ENCODE measurements around the gene DLGAP4. TPM values are rescaled to one million over a fixed set of nuclear protein-coding genes. Genes with fewer than 3 reads are reported as not detected.

Gene DLGAP4
- total and polyA plus RNA-seq, 4 donors, result 17.8 to 121 (median 70.7) TPM

GRCh38 chr20:36320898-36321695, 15.0 kb downstream of the DLGAP4 start:
- Histone ChIP-seq H3K27me3 (ENCODE audit: control insufficient read depth, insufficient read depth, low read length) (no peaks in the 10 kb centered on the region), H3K4me1 (ENCODE audit: control insufficient read depth, insufficient read depth, low read length) (peaks cover 3% of the 10 kb centered on the region), H3K4me3 (ENCODE audit: low read depth, low read length) (no peak overlapping the region), H3K9me3 (ENCODE audit: control insufficient read depth, insufficient read depth, low read length) (no peaks in the 10 kb centered on the region), H3K36me3 (ENCODE audit: control insufficient read depth, insufficient read depth, low read length) (peaks cover 7% of the 10 kb centered on the region), H3K27ac (ENCODE audit: low read depth, low read length) (no peak overlapping the region)
- no peak for DNase-seq (ENCODE audit: low read depth in 4 of 6, low spot score in 6 of 6)
- WGBS (ENCODE audit: insufficient coverage), result 84% methylated on average over 15 of the region's 24 CpGs

GRCh38 chr20:36322131-36322530, 16.0 kb downstream of the DLGAP4 start:
- Histone ChIP-seq H3K9me3 (ENCODE audit: control insufficient read depth, insufficient read depth, low read length) (no peaks in the 10 kb centered on the region), H3K4me1 (ENCODE audit: control insufficient read depth, insufficient read depth, low read length) (no peaks in the 10 kb centered on the region), H3K27me3 (ENCODE audit: control insufficient read depth, insufficient read depth, low read length) (no peaks in the 10 kb centered on the region), H3K27ac (ENCODE audit: low read depth, low read length) (no peak overlapping the region), H3K36me3 (ENCODE audit: control insufficient read depth, insufficient read depth, low read length) (peaks cover 7% of the 10 kb centered on the region), H3K4me3 (ENCODE audit: low read depth, low read length) (no peak overlapping the region)
- no peak for DNase-seq (ENCODE audit: low read depth in 4 of 6, low spot score in 6 of 6)
- WGBS (ENCODE audit: insufficient coverage), result 75% methylated on average over 5 of the region's 5 CpGs

GRCh38 chr20:36330091-36330490, 24.0 kb downstream of the DLGAP4 start:
- H3K27me3 ChIP-seq (ENCODE audit: control insufficient read depth, insufficient read depth, low read length), result peaks cover 2% of the 10 kb centered on the region
- WGBS (ENCODE audit: insufficient coverage), result 82% methylated on average over 4 of the region's 5 CpGs
- no peaks in the 10 kb centered on the region for H3K36me3 ChIP-seq (ENCODE audit: control insufficient read depth, insufficient read depth, low read length)
- DNase-seq (ENCODE audit: low read depth in 4 of 6, low spot score in 6 of 6), result no peak
- no peak overlapping the region for H3K27ac ChIP-seq (ENCODE audit: low read depth, low read length)
- H3K4me3 ChIP-seq (ENCODE audit: low read depth, low read length), result no peak overlapping the region
- H3K4me1 ChIP-seq (ENCODE audit: control insufficient read depth, insufficient read depth, low read length), result peaks cover 34% of the 10 kb centered on the region
- H3K9me3 ChIP-seq (ENCODE audit: control insufficient read depth, insufficient read depth, low read length), result no peaks in the 10 kb centered on the region

- H3K4me1 ChIP-seq (ENCODE audit: control insufficient read depth, insufficient read depth, low read length), result peaks cover 43% of the 10 kb centered on the region
- WGBS (ENCODE audit: insufficient coverage), result 12% methylated on average over 5 of the region's 7 CpGs
- no peak overlapping the region for H3K27ac ChIP-seq (ENCODE audit: low read depth, low read length)
- H3K4me3 ChIP-seq (ENCODE audit: low read depth, low read length), result no peak overlapping the region
- peaks cover 2% of the 10 kb centered on the region for H3K27me3 ChIP-seq (ENCODE audit: control insufficient read depth, insufficient read depth, low read length)
- no peak for DNase-seq (ENCODE audit: low read depth in 4 of 6, low spot score in 6 of 6)
- H3K9me3 ChIP-seq (ENCODE audit: control insufficient read depth, insufficient read depth, low read length), result no peaks in the 10 kb centered on the region
- H3K36me3 ChIP-seq (ENCODE audit: control insufficient read depth, insufficient read depth, low read length), result no peaks in the 10 kb centered on the region
Measured at GRCh38 chr20:36331209-36331608, 25.1 kb downstream of the DLGAP4 start.

- DNase-seq (ENCODE audit: low read depth in 4 of 6, low spot score in 6 of 6), result no peak
Measured at GRCh38 chr20:36333841-36334240, 27.7 kb downstream of the DLGAP4 start.

GRCh38 chr20:36334281-36335205, 28.4 kb downstream of the DLGAP4 start:
- no peaks in the 10 kb centered on the region for H3K9me3 ChIP-seq (ENCODE audit: control insufficient read depth, insufficient read depth, low read length)
- peaks cover 2% of the 10 kb centered on the region for H3K27me3 ChIP-seq (ENCODE audit: control insufficient read depth, insufficient read depth, low read length)
- no peak overlapping the region for H3K27ac ChIP-seq (ENCODE audit: low read depth, low read length)
- H3K4me3 ChIP-seq (ENCODE audit: low read depth, low read length), result no peak overlapping the region
- peaks cover 59% of the 10 kb centered on the region for H3K4me1 ChIP-seq (ENCODE audit: control insufficient read depth, insufficient read depth, low read length)
- WGBS (ENCODE audit: insufficient coverage), result 53% methylated on average over 13 of the region's 20 CpGs
- no peaks in the 10 kb centered on the region for H3K36me3 ChIP-seq (ENCODE audit: control insufficient read depth, insufficient read depth, low read length)
- peak in 1 of 6 donors; percentile 77 for DNase-seq (ENCODE audit: low read depth in 4 of 6, low spot score in 6 of 6)

More at GRCh38 chr20:36333841-36334240, 27.7 kb downstream of the DLGAP4 start:
- H3K4me3 ChIP-seq (ENCODE audit: low read depth, low read length), result no peak overlapping the region
- no peak overlapping the region for H3K27ac ChIP-seq (ENCODE audit: low read depth, low read length)
- peaks cover 56% of the 10 kb centered on the region for H3K4me1 ChIP-seq (ENCODE audit: control insufficient read depth, insufficient read depth, low read length)
- H3K36me3 ChIP-seq (ENCODE audit: control insufficient read depth, insufficient read depth, low read length), result no peaks in the 10 kb centered on the region
- no peaks in the 10 kb centered on the region for H3K9me3 ChIP-seq (ENCODE audit: control insufficient read depth, insufficient read depth, low read length)
- H3K27me3 ChIP-seq (ENCODE audit: control insufficient read depth, insufficient read depth, low read length), result peaks cover 2% of the 10 kb centered on the region
- WGBS (ENCODE audit: insufficient coverage), result 87% methylated on average over 5 of the region's 5 CpGs

- Histone ChIP-seq H3K9me3 (ENCODE audit: control insufficient read depth, insufficient read depth, low read length) (no peaks in the 10 kb centered on the region), H3K27me3 (ENCODE audit: control insufficient read depth, insufficient read depth, low read length) (peaks cover 2% of the 10 kb centered on the region), H3K4me3 (ENCODE audit: low read depth, low read length) (no peak overlapping the region), H3K36me3 (ENCODE audit: control insufficient read depth, insufficient read depth, low read length) (no peaks in the 10 kb centered on the region), H3K27ac (ENCODE audit: low read depth, low read length) (no peak overlapping the region), H3K4me1 (ENCODE audit: control insufficient read depth, insufficient read depth, low read length) (peaks cover 66% of the 10 kb centered on the region)
- DNase-seq (ENCODE audit: low read depth in 4 of 6, low spot score in 6 of 6), result no peak
- 82% methylated on average over 12 of the region's 12 CpGs for WGBS (ENCODE audit: insufficient coverage)
Measured at GRCh38 chr20:36335206-36335870, 29.2 kb downstream of the DLGAP4 start.

- no peak overlapping the region for H3K27ac ChIP-seq (ENCODE audit: low read depth, low read length)
- no peak for DNase-seq (ENCODE audit: low read depth in 4 of 6, low spot score in 6 of 6)
- WGBS (ENCODE audit: insufficient coverage), result 81% methylated on average over 3 of the region's 4 CpGs
- H3K27me3 ChIP-seq (ENCODE audit: control insufficient read depth, insufficient read depth, low read length), result peaks cover 2% of the 10 kb centered on the region
- no peak overlapping the region for H3K4me3 ChIP-seq (ENCODE audit: low read depth, low read length)
- peaks cover 3% of the 10 kb centered on the region for H3K36me3 ChIP-seq (ENCODE audit: control insufficient read depth, insufficient read depth, low read length)
- H3K9me3 ChIP-seq (ENCODE audit: control insufficient read depth, insufficient read depth, low read length), result no peaks in the 10 kb centered on the region
- peaks cover 64% of the 10 kb centered on the region for H3K4me1 ChIP-seq (ENCODE audit: control insufficient read depth, insufficient read depth, low read length)
Measured at GRCh38 chr20:36336204-36336603, 30.1 kb downstream of the DLGAP4 start.

GRCh38 chr20:36336954-36337704, 31.0 kb downstream of the DLGAP4 start:
- 54% methylated on average over 11 of the region's 13 CpGs for WGBS (ENCODE audit: insufficient coverage)
- Histone ChIP-seq H3K27me3 (ENCODE audit: control insufficient read depth, insufficient read depth, low read length) (peaks cover 2% of the 10 kb centered on the region), H3K27ac (ENCODE audit: low read depth, low read length) (no peak overlapping the region), H3K36me3 (ENCODE audit: control insufficient read depth, insufficient read depth, low read length) (peaks cover 11% of the 10 kb centered on the region), H3K4me3 (ENCODE audit: low read depth, low read length) (no peak overlapping the region), H3K9me3 (ENCODE audit: control insufficient read depth, insufficient read depth, low read length) (no peaks in the 10 kb centered on the region), H3K4me1 (ENCODE audit: control insufficient read depth, insufficient read depth, low read length) (peaks cover 58% of the 10 kb centered on the region)
- DNase-seq (ENCODE audit: low read depth in 4 of 6, low spot score in 6 of 6), result no peak
